K562 (cell line): Measurements from ENCODE around the gene POLD4.

Source experiments
- CTCF ChIP-seq, 3 experiments: IDR thresholded peaks in 2 of 3; conservative IDR thresholded peaks in 1 of 3; 2 replicates each; pipeline ENCODE4 v1.5.1; 2011 to 2012; ENCODE audit warnings: low read length in 3 of 3, mild to moderate bottlenecking in 3 of 3, control low read depth in 2 of 3, improper control_type of control experiment in 1 of 3, inconsistent platforms in 1 of 3, low read depth in 1 of 3, mixed read lengths in 1 of 3, moderate library complexity in 1 of 3; ENCODE audit not compliant: insufficient read depth in 2 of 3
- EZH2 ChIP-seq: IDR thresholded peaks from 2 replicates; pipeline ENCODE4 v1.6.1; 2012; ENCODE audit warnings: low read depth, mild to moderate bottlenecking, inconsistent platforms, low read length, borderline replicate concordance
- HOMEZ ChIP-seq: fragments of 250-450 bp; sonication (Bioruptor Pico); IDR thresholded peaks from 2 replicates; pipeline ENCODE4 v1.4.0; 2020; ENCODE audit warnings: mild to moderate bottlenecking, moderate library complexity
- KLF1 ChIP-seq: fragments of 450-650 bp; IDR thresholded peaks from 2 replicates; pipeline ENCODE4 v1.6.1; 2016; ENCODE audit warnings: missing genetic modification characterization, missing compliant biosample characterization
- NR0B1 ChIP-seq: fragments of 450-650 bp; IDR thresholded peaks from one replicate; pipeline ENCODE4 v1.6.1; 2018; ENCODE audit warnings: mild to moderate bottlenecking, moderate library complexity; ENCODE audit not compliant: partially characterized antibody
- NR3C1 ChIP-seq: sonication (generic); formaldehyde crosslinking; IDR thresholded peaks from 2 replicates; pipeline ENCODE4 v1.8.1; 2022; ENCODE audit warnings: missing genetic modification reagents
- RBBP5 ChIP-seq: fragments of 200-600 bp; sonication (generic); IDR thresholded peaks from 2 replicates; pipeline ENCODE4 v1.6.1; 2012; ENCODE audit warnings: borderline replicate concordance, mild to moderate bottlenecking, low read length, control low read depth, inconsistent platforms; ENCODE audit not compliant: insufficient read depth, poor library complexity, severe bottlenecking
- SMAD4 ChIP-seq: fragments of 250-450 bp; sonication (Bioruptor Pico); conservative IDR thresholded peaks from 2 replicates; pipeline ENCODE4 v1.8.0; 2021; ENCODE audit warnings: inconsistent platforms, mild to moderate bottlenecking, moderate library complexity
- XRCC5 ChIP-seq: fragments of 200-400 bp; formaldehyde crosslinking; IDR thresholded peaks from 2 replicates; pipeline ENCODE4 v1.6.1; 2017; ENCODE audit warnings: low read depth, mild to moderate bottlenecking, low read length
- TF ChIP-seq, protein P1 (sequence below): sonication (generic); formaldehyde crosslinking; IDR thresholded peaks from 2 replicates; pipeline ENCODE4 v1.8.1; 2023; ENCODE audit warnings: mild to moderate bottlenecking, missing genetic modification reagents
- TF ChIP-seq, protein P2 (sequence below): fragments of 250-450 bp; sonication (Bioruptor Pico); IDR thresholded peaks from 2 replicates; pipeline ENCODE4 v1.5.0; 2020; ENCODE audit warnings: mild to moderate bottlenecking

- TF ChIP-seq, protein P1, sequence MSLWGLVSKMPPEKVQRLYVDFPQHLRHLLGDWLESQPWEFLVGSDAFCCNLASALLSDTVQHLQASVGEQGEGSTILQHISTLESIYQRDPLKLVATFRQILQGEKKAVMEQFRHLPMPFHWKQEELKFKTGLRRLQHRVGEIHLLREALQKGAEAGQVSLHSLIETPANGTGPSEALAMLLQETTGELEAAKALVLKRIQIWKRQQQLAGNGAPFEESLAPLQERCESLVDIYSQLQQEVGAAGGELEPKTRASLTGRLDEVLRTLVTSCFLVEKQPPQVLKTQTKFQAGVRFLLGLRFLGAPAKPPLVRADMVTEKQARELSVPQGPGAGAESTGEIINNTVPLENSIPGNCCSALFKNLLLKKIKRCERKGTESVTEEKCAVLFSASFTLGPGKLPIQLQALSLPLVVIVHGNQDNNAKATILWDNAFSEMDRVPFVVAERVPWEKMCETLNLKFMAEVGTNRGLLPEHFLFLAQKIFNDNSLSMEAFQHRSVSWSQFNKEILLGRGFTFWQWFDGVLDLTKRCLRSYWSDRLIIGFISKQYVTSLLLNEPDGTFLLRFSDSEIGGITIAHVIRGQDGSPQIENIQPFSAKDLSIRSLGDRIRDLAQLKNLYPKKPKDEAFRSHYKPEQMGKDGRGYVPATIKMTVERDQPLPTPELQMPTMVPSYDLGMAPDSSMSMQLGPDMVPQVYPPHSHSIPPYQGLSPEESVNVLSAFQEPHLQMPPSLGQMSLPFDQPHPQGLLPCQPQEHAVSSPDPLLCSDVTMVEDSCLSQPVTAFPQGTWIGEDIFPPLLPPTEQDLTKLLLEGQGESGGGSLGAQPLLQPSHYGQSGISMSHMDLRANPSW, result no peak
- TF ChIP-seq HOMEZ (CRISPR knock-in tag), result no peak
- TF ChIP-seq SMAD4 (CRISPR knock-in tag), result no peak
- TF ChIP-seq EZH2, result no peak
- TF ChIP-seq KLF1, result no peak
- TF ChIP-seq, protein P2, sequence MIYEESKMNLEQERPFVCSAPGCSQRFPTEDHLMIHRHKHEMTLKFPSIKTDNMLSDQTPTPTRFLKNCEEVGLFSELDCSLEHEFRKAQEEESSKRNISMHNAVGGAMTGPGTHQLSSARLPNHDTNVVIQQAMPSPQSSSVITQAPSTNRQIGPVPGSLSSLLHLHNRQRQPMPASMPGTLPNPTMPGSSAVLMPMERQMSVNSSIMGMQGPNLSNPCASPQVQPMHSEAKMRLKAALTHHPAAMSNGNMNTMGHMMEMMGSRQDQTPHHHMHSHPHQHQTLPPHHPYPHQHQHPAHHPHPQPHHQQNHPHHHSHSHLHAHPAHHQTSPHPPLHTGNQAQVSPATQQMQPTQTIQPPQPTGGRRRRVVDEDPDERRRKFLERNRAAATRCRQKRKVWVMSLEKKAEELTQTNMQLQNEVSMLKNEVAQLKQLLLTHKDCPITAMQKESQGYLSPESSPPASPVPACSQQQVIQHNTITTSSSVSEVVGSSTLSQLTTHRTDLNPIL (CRISPR knock-in tag), result no peak
- TF ChIP-seq NR0B1, result no peak
- TF ChIP-seq XRCC5, result no peak
- no peak for TF ChIP-seq NR3C1 (CRISPR knock-in tag)
- TF ChIP-seq CTCF (IDR thresholded peaks at IDR 0.05 in 2 of 3, conservative IDR thresholded peaks at IDR 0.05 in 1 of 3; ENCODE audit: insufficient read depth in 2 of 3, low read depth in 1 of 3, low read length in 3 of 3), result no peak
- TF ChIP-seq RBBP5, result no peak
Measured at GRCh38 chr11:67356387-67356863, 3.1 kb upstream of the POLD4 start.
